HepG2 (cell line): ENCODE data around the gene CCDC28A. TPM values are rescaled to one million over a fixed set of nuclear protein-coding genes. Genes with fewer than 3 reads are reported as not detected.

Experiments used
- ATF3 ChIP-seq: sonication (generic); formaldehyde crosslinking; IDR thresholded peaks from 2 replicates; pipeline ENCODE4 v1.4.0; 2020; ENCODE audit warnings: missing genetic modification reagents
- CENPX ChIP-seq: sonication (generic); formaldehyde crosslinking; IDR thresholded peaks from 2 replicates; pipeline ENCODE4 v1.9.0; 2021; ENCODE audit warnings: mild to moderate bottlenecking, missing genetic modification reagents, moderate library complexity
- FOSL1 ChIP-seq: sonication (generic); formaldehyde crosslinking; IDR thresholded peaks from 2 replicates; pipeline ENCODE4 v1.9.0; 2021; ENCODE audit warnings: missing genetic modification reagents, borderline replicate concordance
- HES4 ChIP-seq: sonication (generic); formaldehyde crosslinking; IDR thresholded peaks from 2 replicates; pipeline ENCODE4 v1.9.0; 2021; ENCODE audit warnings: mild to moderate bottlenecking, missing genetic modification reagents, borderline replicate concordance
- HNRNPL ChIP-seq: fragments of 200-400 bp; formaldehyde crosslinking; IDR thresholded peaks from 2 replicates; pipeline ENCODE4 v1.6.1; 2017; ENCODE audit warnings: mild to moderate bottlenecking, low read depth, low read length
- HNRNPLL ChIP-seq: fragments of 200-400 bp; formaldehyde crosslinking; IDR thresholded peaks from 2 replicates; pipeline ENCODE4 v1.6.1; 2017; ENCODE audit warnings: mild to moderate bottlenecking, low read depth, low read length; ENCODE audit not compliant: poor library complexity, severe bottlenecking
- HOXA5 ChIP-seq: sonication (generic); formaldehyde crosslinking; IDR thresholded peaks from 2 replicates; pipeline ENCODE4 v1.4.0; 2020; ENCODE audit warnings: missing genetic modification reagents
- MAX ChIP-seq: IDR thresholded peaks from 2 replicates; pipeline ENCODE4 v1.6.1; 2012; ENCODE audit warnings: inconsistent platforms
- MYC ChIP-seq: sonication (generic); formaldehyde crosslinking; IDR thresholded peaks from 2 replicates; pipeline ENCODE4 v1.9.0; 2021; ENCODE audit warnings: missing genetic modification reagents, borderline replicate concordance
- SAFB2 ChIP-seq: sonication (generic); formaldehyde crosslinking; IDR thresholded peaks from 2 replicates; pipeline ENCODE4 v1.5.1; 2020; ENCODE audit warnings: missing genetic modification reagents, low read depth, mild to moderate bottlenecking, borderline replicate concordance
- SALL1 ChIP-seq: sonication (generic); formaldehyde crosslinking; IDR thresholded peaks from 2 replicates; pipeline ENCODE4 v1.8.0; 2022; ENCODE audit warnings: mild to moderate bottlenecking, missing genetic modification reagents
- SIN3B ChIP-seq: fragments of 150-350 bp; IDR thresholded peaks from 2 replicates; pipeline ENCODE4 v1.6.1; 2014; ENCODE audit warnings: low read length
- SNAPC5 ChIP-seq: sonication (generic); formaldehyde crosslinking; IDR thresholded peaks from 2 replicates; pipeline ENCODE4 v1.8.1; 2023; ENCODE audit warnings: mild to moderate bottlenecking, missing genetic modification reagents, borderline replicate concordance
- SRF ChIP-seq: IDR thresholded peaks from 2 replicates; pipeline ENCODE4 v1.6.1; 2011; ENCODE audit warnings: mild to moderate bottlenecking, low read depth, low read length, moderate library complexity
- TOE1 ChIP-seq: sonication (generic); formaldehyde crosslinking; IDR thresholded peaks from 2 replicates; pipeline ENCODE4 v1.4.0; 2020; ENCODE audit warnings: mild to moderate bottlenecking, missing genetic modification reagents
- ZNF20 ChIP-seq: sonication (generic); formaldehyde crosslinking; IDR thresholded peaks from 2 replicates; pipeline ENCODE4 v1.4.0; 2020; ENCODE audit warnings: mild to moderate bottlenecking, moderate library complexity, missing genetic modification reagents
- ZNF605 ChIP-seq: sonication (generic); formaldehyde crosslinking; IDR thresholded peaks from 2 replicates; pipeline ENCODE4 v1.8.0; 2022; ENCODE audit warnings: mild to moderate bottlenecking, missing genetic modification reagents
- ZNF775 ChIP-seq: sonication (generic); formaldehyde crosslinking; IDR thresholded peaks from 2 replicates; pipeline ENCODE4 v1.4.0; 2020; ENCODE audit warnings: missing genetic modification reagents, mild to moderate bottlenecking, moderate library complexity, borderline replicate concordance
- ZNF790 ChIP-seq: sonication (generic); formaldehyde crosslinking; IDR thresholded peaks from 2 replicates; pipeline ENCODE4 v1.8.0; 2022; ENCODE audit warnings: missing genetic modification reagents, mild to moderate bottlenecking, borderline replicate concordance
- ZNF800 ChIP-seq: sonication (generic); formaldehyde crosslinking; IDR thresholded peaks from 2 replicates; pipeline ENCODE4 v1.4.0; 2020; ENCODE audit warnings: missing genetic modification reagents
- polyA plus RNA-seq, 8 experiments: library from polyadenylated mRNA; depleted of rRNA in 3 of 8; stranded (reverse) in 7 of 8; unstranded in 1 of 8; fragments of >200 nt; fragmentation: Illumina TruSeq in 4 of 8; extraction: Trizol in 4 of 8; gene quantifications; 2 replicates each; pipeline versions ENCODE4 v1.2.1 to v1.2.3, GENCODE V29; 2011 to 2016; ENCODE audit warnings: low read depth in 4 of 8, missing spikeins in 1 of 8, mixed read lengths in 1 of 8; ENCODE audit not compliant: insufficient read depth in 1 of 8
- total RNA-seq, 5 experiments: library from RNA; depleted of rRNA; stranded (reverse); fragments of >200 nt; fragmentation: Illumina TruSeq; extraction: Trizol; gene quantifications; 2 replicates each; pipeline ENCODE4 v1.2.3, GENCODE V29; 2016; ENCODE audit warnings: low read depth in 1 of 5
- TF ChIP-seq, protein P1 (sequence below): sonication (generic); formaldehyde crosslinking; IDR thresholded peaks from 2 replicates; pipeline ENCODE4 v1.4.0; 2020; ENCODE audit warnings: mild to moderate bottlenecking, missing genetic modification reagents
- TF ChIP-seq, protein P2 (sequence below): sonication (generic); formaldehyde crosslinking; IDR thresholded peaks from 2 replicates; pipeline ENCODE4 v1.4.0; 2020; ENCODE audit warnings: missing genetic modification reagents, mild to moderate bottlenecking, borderline replicate concordance

The CCDC28A gene
- total and polyA plus RNA-seq, 2 of the 13 experiments (the other 11 are each of a cell fraction or from before 2014, with no cell fraction given), result 15.8 TPM

DNA sequence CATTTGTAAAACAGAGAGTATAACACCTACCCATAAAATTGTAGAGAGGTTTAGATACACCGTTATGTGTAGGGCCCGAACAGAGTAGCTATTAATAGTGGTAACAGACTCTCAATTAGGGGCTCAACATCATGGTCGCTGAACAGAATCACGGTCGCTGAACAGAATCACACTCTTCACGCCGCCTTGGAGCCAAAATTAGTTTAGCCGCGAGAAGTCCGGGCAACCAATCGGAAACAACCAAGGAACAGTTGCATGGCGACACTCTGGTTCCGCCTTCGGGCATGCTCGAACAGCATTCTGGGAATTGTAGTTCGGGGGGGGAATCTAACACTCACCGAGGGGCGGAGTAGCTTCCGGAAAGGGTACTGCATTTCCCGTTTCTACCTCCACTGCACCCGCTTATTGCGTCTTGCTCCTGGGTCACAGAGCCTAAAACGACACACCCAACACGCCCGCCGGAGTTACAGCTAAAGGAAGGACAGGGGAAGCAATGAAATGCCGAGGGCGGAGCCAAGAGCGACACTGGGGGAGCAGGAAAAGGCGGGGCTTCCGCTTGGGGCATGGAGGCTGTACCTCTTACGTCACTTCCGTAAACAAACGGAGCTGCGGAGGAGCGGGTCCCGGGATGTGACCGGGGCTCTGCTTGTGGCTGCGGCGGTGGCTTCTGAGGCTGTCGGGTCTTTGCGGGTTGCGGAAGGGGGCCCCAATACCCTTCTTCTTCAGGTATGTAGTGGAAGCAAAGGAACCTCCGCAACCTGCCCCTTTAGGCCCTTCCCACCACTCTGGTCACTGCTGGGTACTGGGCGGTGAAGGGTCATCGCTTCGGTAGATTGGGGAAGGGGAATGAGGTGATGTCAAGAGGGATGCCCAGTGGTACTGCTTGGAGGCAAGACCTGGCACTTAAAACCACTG, at the start of gene CCDC28A (continued):
- TF ChIP-seq FOSL1 (CRISPR knock-in tag), result no peak
- TF ChIP-seq SAFB2 (CRISPR knock-in tag), result no peak
- 0 out of 2 replicates have a peak, but pooled peaks have one; percentile 33 for TF ChIP-seq HNRNPL
- peak; percentile 57; the same call in 1 of the 2 replicates for TF ChIP-seq MYC (CRISPR knock-in tag)
- TF ChIP-seq SALL1 (CRISPR knock-in tag), result peak; percentile 78
- TF ChIP-seq ZNF800 (CRISPR knock-in tag), result 0 out of 2 replicates have a peak, but pooled peaks have one; percentile 53
- no peak for TF ChIP-seq ZNF20 (CRISPR knock-in tag)
- peak; percentile 80; the same call in 1 of the 2 replicates for TF ChIP-seq HOXA5 (CRISPR knock-in tag)
- peak; percentile 65 for TF ChIP-seq MAX
- TF ChIP-seq ATF3, result no peak
- TF ChIP-seq HES4 (CRISPR knock-in tag), result no peak
- peak; percentile 90 for TF ChIP-seq ZNF605 (CRISPR knock-in tag)
- peak; percentile 88 for TF ChIP-seq SIN3B
- no peak for TF ChIP-seq SNAPC5 (CRISPR knock-in tag)
- peak; percentile 38; the same call in 1 of the 2 replicates for TF ChIP-seq ZNF775 (CRISPR knock-in tag)
- 0 out of 2 replicates have a peak, but pooled peaks have one; percentile 5 for TF ChIP-seq TOE1 (CRISPR knock-in tag)
- TF ChIP-seq CENPX (CRISPR knock-in tag), result no peak
- TF ChIP-seq ZNF790, result peak; percentile 76; the same call in 1 of the 2 replicates
- peak; percentile 53; the same call in 1 of the 2 replicates for TF ChIP-seq SRF
- TF ChIP-seq, protein P1, sequence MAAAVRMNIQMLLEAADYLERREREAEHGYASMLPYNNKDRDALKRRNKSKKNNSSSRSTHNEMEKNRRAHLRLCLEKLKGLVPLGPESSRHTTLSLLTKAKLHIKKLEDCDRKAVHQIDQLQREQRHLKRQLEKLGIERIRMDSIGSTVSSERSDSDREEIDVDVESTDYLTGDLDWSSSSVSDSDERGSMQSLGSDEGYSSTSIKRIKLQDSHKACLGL (CRISPR knock-in tag), result no peak; the same call in 1 of the 2 replicates
- TF ChIP-seq, protein P2, sequence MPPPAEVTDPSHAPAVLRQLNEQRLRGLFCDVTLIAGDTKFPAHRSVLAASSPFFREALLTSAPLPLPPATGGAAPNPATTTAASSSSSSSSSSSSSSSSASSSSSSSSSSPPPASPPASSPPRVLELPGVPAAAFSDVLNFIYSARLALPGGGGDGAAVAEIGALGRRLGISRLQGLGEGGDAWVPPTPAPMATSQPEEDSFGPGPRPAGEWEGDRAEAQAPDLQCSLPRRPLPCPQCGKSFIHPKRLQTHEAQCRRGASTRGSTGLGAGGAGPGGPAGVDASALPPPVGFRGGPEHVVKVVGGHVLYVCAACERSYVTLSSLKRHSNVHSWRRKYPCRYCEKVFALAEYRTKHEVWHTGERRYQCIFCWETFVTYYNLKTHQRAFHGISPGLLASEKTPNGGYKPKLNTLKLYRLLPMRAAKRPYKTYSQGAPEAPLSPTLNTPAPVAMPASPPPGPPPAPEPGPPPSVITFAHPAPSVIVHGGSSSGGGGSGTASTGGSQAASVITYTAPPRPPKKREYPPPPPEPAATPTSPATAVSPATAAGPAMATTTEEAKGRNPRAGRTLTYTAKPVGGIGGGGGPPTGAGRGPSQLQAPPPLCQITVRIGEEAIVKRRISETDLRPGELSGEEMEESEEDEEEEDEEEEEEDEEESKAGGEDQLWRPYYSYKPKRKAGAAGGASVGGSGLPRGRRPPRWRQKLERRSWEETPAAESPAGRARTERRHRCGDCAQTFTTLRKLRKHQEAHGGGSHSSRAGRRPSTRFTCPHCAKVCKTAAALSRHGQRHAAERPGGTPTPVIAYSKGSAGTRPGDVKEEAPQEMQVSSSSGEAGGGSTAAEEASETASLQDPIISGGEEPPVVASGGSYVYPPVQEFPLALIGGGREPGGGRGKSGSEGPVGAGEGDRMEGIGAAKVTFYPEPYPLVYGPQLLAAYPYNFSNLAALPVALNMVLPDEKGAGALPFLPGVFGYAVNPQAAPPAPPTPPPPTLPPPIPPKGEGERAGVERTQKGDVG (CRISPR knock-in tag), result no peak
- peak; percentile 66 for TF ChIP-seq HNRNPLL
